H9 (cell line): ENCODE data around the gene CERK. TPM values are rescaled to one million over a fixed set of nuclear protein-coding genes. Genes with fewer than 3 reads are reported as not detected.

ENCODE experiments used
- DNase-seq: peaks from one replicate; pipeline ENCODE4 v3.0.0-alpha.2; 2017
- H2AFZ ChIP-seq: one replicate; pipeline ENCODE4 v1.6.1; 2013; ENCODE audit warnings: mild to moderate bottlenecking, low read length, control low read depth, moderate library complexity
- H2AK5ac ChIP-seq: 2 replicates; pipeline ENCODE4 v1.6.1; 2013; ENCODE audit warnings: low read length, control low read depth, mixed read lengths; ENCODE audit not compliant: insufficient read length
- H2BK120ac ChIP-seq: one replicate; pipeline ENCODE4 v1.6.1; 2013; ENCODE audit warnings: low read depth, mild to moderate bottlenecking, low read length, control low read depth, inconsistent platforms; ENCODE audit not compliant: poor library complexity, severe bottlenecking
- H2BK12ac ChIP-seq: 2 replicates; pipeline ENCODE4 v1.6.1; 2013; ENCODE audit warnings: low read length, control low read depth, mixed read lengths, low read depth; ENCODE audit not compliant: insufficient read length
- H2BK15ac ChIP-seq: 2 replicates; pipeline ENCODE4 v1.6.1; 2013; ENCODE audit warnings: low read depth, low read length, control low read depth
- H2BK20ac ChIP-seq: one replicate; pipeline ENCODE4 v1.6.1; 2013; ENCODE audit warnings: low read depth, mild to moderate bottlenecking, low read length, control low read depth, inconsistent platforms; ENCODE audit not compliant: poor library complexity, severe bottlenecking
- H2BK5ac ChIP-seq: 2 replicates; pipeline ENCODE4 v1.6.1; 2013; ENCODE audit warnings: low read length, control low read depth, mixed read lengths; ENCODE audit not compliant: insufficient read length
- H3K14ac ChIP-seq: 2 replicates; pipeline ENCODE4 v1.6.1; 2013; ENCODE audit warnings: low read length, control low read depth; ENCODE audit not compliant: insufficient read depth
- H3K18ac ChIP-seq: 2 replicates; pipeline ENCODE4 v1.6.1; 2013; ENCODE audit warnings: low read depth, mild to moderate bottlenecking, mixed read lengths, low read length, control low read depth; ENCODE audit not compliant: insufficient read length
- H3K23ac ChIP-seq: 2 replicates; pipeline ENCODE4 v1.6.1; 2013; ENCODE audit warnings: low read length, control low read depth, mixed read lengths, low read depth; ENCODE audit not compliant: insufficient read length
- H3K23me2 ChIP-seq: 2 replicates; pipeline ENCODE4 v1.6.1; 2013; ENCODE audit warnings: low read depth, mild to moderate bottlenecking, mixed read lengths, low read length, control low read depth; ENCODE audit not compliant: insufficient read length, poor library complexity, severe bottlenecking
- H3K27ac ChIP-seq: 2 replicates; pipeline ENCODE4 v1.5.1; 2013; ENCODE audit warnings: low read length, control low read depth, mixed read lengths, low read depth; ENCODE audit not compliant: insufficient read length
- H3K27me3 ChIP-seq: 2 replicates; pipeline ENCODE4 v1.6.1; 2013; ENCODE audit warnings: low read length, control low read depth, inconsistent platforms; ENCODE audit not compliant: insufficient read depth
- H3K4ac ChIP-seq: 2 replicates; pipeline ENCODE4 v1.6.1; 2013; ENCODE audit warnings: low read depth, mild to moderate bottlenecking, control low read depth, inconsistent platforms, low read length, moderate library complexity
- H3K4me1 ChIP-seq: 2 replicates; pipeline ENCODE4 v1.6.1; 2013; ENCODE audit warnings: low read length, control low read depth, inconsistent platforms; ENCODE audit not compliant: insufficient read depth
- H3K4me2 ChIP-seq: 2 replicates; pipeline ENCODE4 v1.6.1; 2013; ENCODE audit warnings: low read length, control low read depth, mixed read lengths; ENCODE audit not compliant: insufficient read length, insufficient read depth
- H3K56ac ChIP-seq: 2 replicates; pipeline ENCODE4 v1.6.1; 2013; ENCODE audit warnings: low read depth, mild to moderate bottlenecking, mixed read lengths, low read length, control low read depth; ENCODE audit not compliant: insufficient read length
- H3K79me1 ChIP-seq: 2 replicates; pipeline ENCODE4 v1.6.1; 2013; ENCODE audit warnings: low read depth, mild to moderate bottlenecking, moderate library complexity, low read length, control low read depth, inconsistent platforms; ENCODE audit not compliant: insufficient read depth, poor library complexity, severe bottlenecking
- H3K79me2 ChIP-seq: 2 replicates; pipeline ENCODE4 v1.6.1; 2013; ENCODE audit warnings: low read length, control low read depth, inconsistent platforms; ENCODE audit not compliant: insufficient read depth
- H3K9ac ChIP-seq: 2 replicates; pipeline ENCODE4 v1.6.1; 2013; ENCODE audit warnings: low read length, control low read depth, mixed read lengths; ENCODE audit not compliant: insufficient read length; ENCODE audit errors: extremely low read depth
- H3K9me3 ChIP-seq: one replicate; pipeline ENCODE4 v1.6.1; 2013; ENCODE audit warnings: low read depth, low read length, inconsistent platforms; ENCODE audit not compliant: control insufficient read depth
- H3T11ph ChIP-seq: one replicate; pipeline ENCODE4 v1.6.1; 2013; ENCODE audit warnings: mild to moderate bottlenecking, low read length, control low read depth, inconsistent platforms
- H4K20me1 ChIP-seq: one replicate; pipeline ENCODE4 v1.6.1; 2013; ENCODE audit not compliant: control insufficient read depth, insufficient read length, insufficient read depth
- H4K5ac ChIP-seq: 2 replicates; pipeline ENCODE4 v1.6.1; 2013; ENCODE audit warnings: low read depth, mild to moderate bottlenecking, mixed read lengths, low read length, control low read depth; ENCODE audit not compliant: insufficient read length
- H4K8ac ChIP-seq: replicated peaks from 2 replicates; pipeline ENCODE4 v1.6.1; 2013; ENCODE audit warnings: low read length, control low read depth, mixed read lengths, low read depth; ENCODE audit not compliant: insufficient read length
- H4K91ac ChIP-seq: 2 replicates; pipeline ENCODE4 v1.6.1; 2013; ENCODE audit warnings: low read depth, mild to moderate bottlenecking, moderate library complexity, mixed read lengths, low read length, control low read depth; ENCODE audit not compliant: insufficient read length
- H3K27ac Mint-ChIP-seq, 3 experiments: 2 replicates in 2 of 3; 3 replicates in 1 of 3; pipeline ENCODE4 v1.8.0; 2020 to 2021; ENCODE audit warnings: mixed read lengths in 3 of 3, mild to moderate bottlenecking in 1 of 3, moderate library complexity in 1 of 3
- H3K27me3 Mint-ChIP-seq: 2 replicates; pipeline ENCODE4 v1.8.0; 2021; ENCODE audit warnings: low read depth, mild to moderate bottlenecking, moderate library complexity, mixed read lengths
- H3K36me3 Mint-ChIP-seq, 3 experiments: 2 replicates in 2 of 3; 3 replicates in 1 of 3; pipeline ENCODE4 v1.8.0; 2020 to 2021; ENCODE audit warnings: low read depth in 3 of 3, mixed read lengths in 3 of 3; ENCODE audit not compliant: insufficient read depth in 1 of 3
- H3K4me1 Mint-ChIP-seq, 2 experiments: 2 replicates each; pipeline ENCODE4 v1.8.0; 2020; ENCODE audit warnings: mixed read lengths in 2 of 2
- H3K4me3 Mint-ChIP-seq, 2 experiments: 2 replicates in 1 of 2; 3 replicates in 1 of 2; pipeline ENCODE4 v1.8.0; 2020 to 2021; ENCODE audit warnings: mild to moderate bottlenecking in 2 of 2, mixed read lengths in 2 of 2, moderate library complexity in 1 of 2
- H3K9me3 Mint-ChIP-seq, 2 experiments: 2 replicates in 1 of 2; 3 replicates in 1 of 2; pipeline ENCODE4 v1.8.0; 2020; ENCODE audit warnings: mild to moderate bottlenecking in 2 of 2, mixed read lengths in 2 of 2, moderate library complexity in 1 of 2
- WGBS: extraction: QIAGEN DNeasy Blood & Tissue Kit; methylation state at CpG from one replicate; pipeline ENCODE4 v1.1.7; 2013; ENCODE audit warnings: missing lambda C conversion rate, low lambda C conversion rate, mixed read lengths; ENCODE audit not compliant: insufficient read length; ENCODE audit errors: extremely low coverage; 5-methylcytosine and 5-hydroxymethylcytosine counted together
- total RNA-seq: library from RNA; stranded (reverse); gene quantifications from 2 replicates; pipeline ENCODE4 v1.2.1, GENCODE V29; 2021
- TF ChIP-seq, protein P1 (sequence below): fragments of 200-600 bp; sonication (generic); conservative IDR thresholded peaks from 3 replicates; pipeline ENCODE4 v1.8.0; 2021; ENCODE audit warnings: antibody characterized with exemption, mild to moderate bottlenecking

Gene CERK
- total RNA-seq, 1 experiment from 2014 or later, result 47.1 TPM

GRCh38 chr22:46664301-46664855 lies 73.7 kb downstream of the CERK start:
- Histone ChIP-seq H3K23me2 (no peaks in the 10 kb centered on the region), H2AFZ (no peak overlapping the region), H3K18ac (no peak overlapping the region), H4K20me1 (no peaks in the 10 kb centered on the region), H2BK15ac (no peak overlapping the region), H2BK12ac (no peak overlapping the region), H3K23ac (no peak overlapping the region), H3K4ac (no peak overlapping the region), H3K79me2 (no peaks in the 10 kb centered on the region), H3T11ph (no peak overlapping the region), H3K27ac (no peak overlapping the region), H3K79me1 (no peaks in the 10 kb centered on the region), H4K91ac (no peak overlapping the region), H2BK20ac (no peak overlapping the region), H3K4me1 (no peaks in the 10 kb centered on the region), H2BK5ac (no peak overlapping the region), H2AK5ac (no peak overlapping the region), H4K8ac (no peak overlapping the region), H3K27me3 (no peaks in the 10 kb centered on the region), H3K14ac (no peak overlapping the region; the same call in 1 of the 2 replicates), H2BK120ac (no peak overlapping the region), H3K9me3 (no peaks in the 10 kb centered on the region), H3K56ac (no peak overlapping the region), H3K4me2 (no peak overlapping the region), H4K5ac (no peak overlapping the region), H3K9ac (no peak overlapping the region)
- Mint-ChIP-seq H3K4me1 (peaks cover 7 to 12% of the 10 kb centered on the region in 2 experiments), H3K9me3 (no peaks in the 10 kb centered on the region), H3K27ac (peak overlapping the region in 1 of 3 experiments; percentile 55; a peak in 2 of 7 replicates), H3K36me3 (peaks cover 2 to 5% (median 4%) of the 10 kb centered on the region in 3 experiments; a peak in 4 of 7 replicates), H3K4me3 (no peak overlapping the region; a peak in 1 of 5 replicates), H3K27me3 (no peaks in the 10 kb centered on the region)
- no CpG with 5 or more reads among the region's 13 CpGs for WGBS
- TF ChIP-seq, protein P1, sequence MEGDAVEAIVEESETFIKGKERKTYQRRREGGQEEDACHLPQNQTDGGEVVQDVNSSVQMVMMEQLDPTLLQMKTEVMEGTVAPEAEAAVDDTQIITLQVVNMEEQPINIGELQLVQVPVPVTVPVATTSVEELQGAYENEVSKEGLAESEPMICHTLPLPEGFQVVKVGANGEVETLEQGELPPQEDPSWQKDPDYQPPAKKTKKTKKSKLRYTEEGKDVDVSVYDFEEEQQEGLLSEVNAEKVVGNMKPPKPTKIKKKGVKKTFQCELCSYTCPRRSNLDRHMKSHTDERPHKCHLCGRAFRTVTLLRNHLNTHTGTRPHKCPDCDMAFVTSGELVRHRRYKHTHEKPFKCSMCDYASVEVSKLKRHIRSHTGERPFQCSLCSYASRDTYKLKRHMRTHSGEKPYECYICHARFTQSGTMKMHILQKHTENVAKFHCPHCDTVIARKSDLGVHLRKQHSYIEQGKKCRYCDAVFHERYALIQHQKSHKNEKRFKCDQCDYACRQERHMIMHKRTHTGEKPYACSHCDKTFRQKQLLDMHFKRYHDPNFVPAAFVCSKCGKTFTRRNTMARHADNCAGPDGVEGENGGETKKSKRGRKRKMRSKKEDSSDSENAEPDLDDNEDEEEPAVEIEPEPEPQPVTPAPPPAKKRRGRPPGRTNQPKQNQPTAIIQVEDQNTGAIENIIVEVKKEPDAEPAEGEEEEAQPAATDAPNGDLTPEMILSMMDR, result no peak
- no peak for DNase-seq
